ENCODE results near the gene SP6. TPM values are rescaled to one million over a fixed set of nuclear protein-coding genes. Genes with fewer than 3 reads are reported as not detected.
A peak's percentile ranks its signal among the peaks of the same experiment; 100 is the strongest.

The SP6 gene
- total RNA-seq, 1 experiment from 2014 or later: 0.05 TPM

DNA sequence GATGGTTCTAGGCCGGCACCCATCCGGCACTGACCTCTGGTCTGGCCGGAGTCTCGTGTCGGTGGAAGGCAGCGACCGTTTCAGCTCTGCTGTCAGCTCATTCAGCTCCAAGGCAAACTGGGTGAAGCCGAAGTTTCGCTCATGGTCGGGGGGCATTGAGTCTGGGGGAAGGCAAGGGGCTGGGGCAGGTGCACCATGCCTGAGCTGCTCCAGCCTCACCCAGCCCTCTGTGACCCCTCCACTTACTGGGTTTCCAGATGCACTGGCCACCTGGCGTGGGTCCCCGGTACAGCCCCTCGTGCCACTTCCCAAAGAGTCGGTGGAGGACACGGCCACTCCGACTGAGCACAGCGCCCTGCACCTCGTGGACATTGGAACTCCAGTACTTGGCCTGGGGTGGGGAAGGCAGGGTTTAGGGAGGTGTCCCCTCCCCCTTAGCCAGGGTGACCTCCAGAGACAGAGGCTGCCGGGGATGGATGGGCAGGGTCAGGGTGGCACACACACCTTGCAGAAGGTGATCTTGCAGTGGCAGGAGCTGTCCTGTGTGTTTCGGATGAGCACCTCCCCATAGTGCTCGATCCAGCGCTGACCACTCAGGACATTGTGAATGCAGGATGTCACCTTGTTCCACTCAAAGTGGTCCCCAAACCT lies 42.0 kb downstream of the SP6 start:
- no peak for DNase-seq (ENCODE audit: low read depth, low spot score)
- in situ Hi-C loops (cut with HindIII; ENCODE audit: low pct_unique_long_range_greater_than_20kb, low sequenced_read_pairs): no loop called here

DNA sequence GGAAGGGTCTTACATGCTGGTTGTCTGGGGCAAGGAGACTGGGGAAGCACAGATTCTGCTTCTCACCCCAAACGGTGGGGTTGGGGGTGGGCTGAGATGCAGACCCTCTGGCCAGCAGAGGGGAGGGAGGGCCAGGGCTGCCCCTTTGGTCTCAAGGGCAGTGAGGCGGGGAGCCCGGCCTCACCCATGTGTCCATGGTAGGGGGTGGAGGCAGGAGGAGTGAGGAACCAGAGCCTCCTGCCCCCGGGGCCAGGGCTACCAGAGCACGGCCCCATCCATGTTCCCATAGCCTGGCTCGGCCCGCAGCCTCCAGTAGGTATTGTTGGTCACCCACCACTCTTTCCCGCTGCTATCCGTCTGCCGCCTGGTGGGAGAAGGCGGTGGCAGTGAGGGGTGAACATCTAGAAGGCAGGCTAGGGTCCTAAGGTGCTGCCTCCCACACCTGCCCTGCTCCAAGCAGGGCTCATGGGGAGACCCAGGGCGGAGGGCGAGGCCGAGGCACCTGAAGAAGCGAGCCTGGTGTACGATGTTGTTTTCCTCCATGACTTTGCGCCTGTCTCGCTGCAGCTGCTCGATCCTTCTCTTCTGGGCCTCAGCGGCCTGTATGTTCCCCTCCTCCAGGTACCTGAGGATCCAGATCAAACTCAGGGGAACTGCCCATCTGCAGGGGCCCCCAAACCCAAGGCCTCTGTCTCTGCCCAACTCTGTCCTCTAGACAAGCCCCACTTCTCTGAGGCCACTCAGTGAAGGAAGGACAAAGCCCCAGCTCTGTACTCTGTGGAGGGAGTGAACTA lies 42.7 kb downstream of the SP6 start:
- in situ Hi-C loops (cut with HindIII; ENCODE audit: low pct_unique_long_range_greater_than_20kb, low sequenced_read_pairs): no loop called here
- DNase-seq (ENCODE audit: low read depth, low spot score): no peak

DNA sequence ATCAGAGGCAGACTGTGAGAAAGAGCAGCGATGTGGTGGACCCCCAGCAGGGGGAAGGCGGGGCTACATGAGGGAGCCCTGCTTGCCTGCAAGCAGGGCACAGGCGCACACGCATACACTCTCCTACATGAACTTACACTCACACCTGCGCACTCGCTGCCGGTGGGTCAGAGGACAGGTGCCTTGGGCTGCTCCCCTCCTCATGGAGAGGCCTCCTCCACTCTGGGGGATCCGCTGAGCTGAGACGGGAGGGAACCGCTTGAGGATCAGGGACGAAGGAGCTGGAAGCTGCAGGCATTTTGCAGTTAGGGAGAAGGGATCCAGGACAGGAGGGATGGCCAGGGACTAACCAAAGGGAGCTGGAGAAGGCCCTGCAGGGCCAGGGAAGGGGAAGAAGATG lies 43.5 kb downstream of the SP6 start:
- no peak for DNase-seq (ENCODE audit: low read depth, low spot score)
- in situ Hi-C loops (cut with HindIII; ENCODE audit: low pct_unique_long_range_greater_than_20kb, low sequenced_read_pairs): no loop called here

DNA sequence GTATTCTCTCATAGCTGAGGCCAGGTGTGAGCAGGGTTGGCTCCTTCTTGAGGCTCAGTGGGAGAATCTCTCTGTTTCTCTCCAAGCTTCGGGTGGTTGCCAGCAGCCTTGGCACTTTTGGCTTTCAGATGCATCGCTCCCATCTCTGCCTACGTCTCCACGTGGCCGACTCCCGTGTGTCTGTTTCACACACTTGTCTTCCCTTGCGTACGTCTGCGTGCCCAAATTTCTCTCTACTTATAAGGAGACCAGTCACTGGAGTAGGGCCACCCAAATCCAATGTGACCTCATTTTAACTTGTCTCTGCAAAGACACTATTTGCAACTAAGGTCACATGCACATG lies 44.1 kb downstream of the SP6 start:
- DNase-seq (ENCODE audit: low read depth, low spot score): no peak
- in situ Hi-C loops (cut with HindIII; ENCODE audit: low pct_unique_long_range_greater_than_20kb, low sequenced_read_pairs): no loop called here

DNA sequence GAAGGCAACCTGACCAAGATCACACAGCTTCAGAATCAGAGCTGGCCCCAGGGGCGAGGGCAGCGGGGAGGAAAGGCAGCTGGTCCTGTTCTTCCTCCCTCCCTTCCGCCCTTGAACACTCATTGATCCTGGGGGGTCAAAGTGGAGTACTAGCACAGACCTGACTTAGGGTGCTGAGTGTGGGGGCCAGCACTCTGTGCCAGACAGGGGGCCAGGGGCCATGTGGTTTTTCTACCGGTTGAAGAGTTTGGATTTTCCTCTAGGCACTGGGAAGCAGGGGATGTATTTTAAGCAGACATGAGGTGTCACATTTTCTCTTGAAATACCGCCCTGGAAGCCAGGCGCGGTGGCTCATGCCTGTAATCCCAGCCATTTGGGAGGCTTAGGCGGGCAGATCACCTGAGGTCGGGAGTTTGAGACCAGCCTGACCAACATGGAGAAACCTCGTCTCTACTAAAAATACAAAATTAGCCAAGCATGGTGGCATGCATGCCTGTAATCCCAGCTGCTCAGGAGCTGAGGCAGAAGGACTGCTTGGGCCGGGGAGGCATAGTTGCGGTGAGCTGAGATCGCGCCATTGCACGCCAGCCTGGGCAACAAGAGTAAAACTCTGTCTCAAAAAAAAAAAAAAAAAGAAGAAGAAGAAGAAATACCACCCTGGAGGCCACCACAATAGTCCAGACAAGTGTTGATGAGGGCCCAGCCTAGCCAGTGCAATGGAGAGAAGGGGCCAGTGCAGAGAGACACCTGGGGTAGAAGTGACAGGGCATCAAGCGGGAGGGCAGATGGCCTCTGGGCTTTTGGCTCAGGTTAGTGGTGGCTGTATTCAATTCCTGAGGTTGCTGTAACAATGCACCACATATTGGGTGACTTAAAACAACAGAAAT lies 44.7 kb downstream of the SP6 start:
- in situ Hi-C loops (cut with HindIII; ENCODE audit: low pct_unique_long_range_greater_than_20kb, low sequenced_read_pairs): no loop called here
- no peak for DNase-seq (ENCODE audit: low read depth, low spot score)

DNA sequence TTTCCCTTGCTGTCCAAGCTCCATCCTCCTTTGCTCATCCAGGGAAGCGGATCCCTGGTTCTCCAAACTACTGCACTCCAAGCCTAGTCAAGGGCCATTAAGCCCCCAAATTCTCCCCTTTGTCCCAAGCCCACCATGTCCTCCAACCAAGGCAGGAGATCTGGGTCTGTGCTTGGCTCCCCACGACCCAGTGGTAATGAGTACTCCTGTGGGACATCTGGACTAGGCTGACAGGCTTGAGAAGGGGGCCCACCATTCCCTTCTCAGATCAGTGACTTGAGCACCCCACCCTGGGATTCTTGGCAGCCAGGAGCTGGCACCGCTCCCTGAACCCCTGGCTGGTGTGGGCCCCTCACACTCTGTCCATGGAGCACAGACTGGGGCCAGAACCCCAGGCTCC lies 46.5 kb downstream of the SP6 start:
- no peak for DNase-seq (ENCODE audit: low read depth, low spot score)
- in situ Hi-C loops (cut with HindIII; ENCODE audit: low pct_unique_long_range_greater_than_20kb, low sequenced_read_pairs): no loop called here

DNA sequence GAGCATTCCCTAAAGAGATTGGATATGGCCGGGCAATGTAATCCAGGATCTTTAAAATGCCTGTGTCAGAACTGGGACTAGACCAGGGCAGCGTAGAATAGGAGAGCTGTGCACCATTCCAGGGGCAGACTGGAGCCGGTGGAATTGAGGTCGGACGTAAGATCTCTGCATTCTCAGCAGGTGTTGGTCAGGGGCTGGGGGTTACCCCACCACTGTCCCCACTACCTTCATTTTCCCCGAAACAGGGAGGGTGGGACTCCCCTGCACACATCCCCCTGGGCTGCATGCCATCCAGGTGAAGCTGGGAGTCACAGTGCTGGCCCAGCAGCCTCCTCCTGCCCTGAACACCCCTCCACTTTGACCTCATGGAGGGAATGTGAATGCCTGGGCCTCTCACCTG lies 47.2 kb downstream of the SP6 start:
- in situ Hi-C loops (cut with HindIII; ENCODE audit: low pct_unique_long_range_greater_than_20kb, low sequenced_read_pairs): no loop called here
- DNase-seq (ENCODE audit: low read depth, low spot score): no peak

DNA sequence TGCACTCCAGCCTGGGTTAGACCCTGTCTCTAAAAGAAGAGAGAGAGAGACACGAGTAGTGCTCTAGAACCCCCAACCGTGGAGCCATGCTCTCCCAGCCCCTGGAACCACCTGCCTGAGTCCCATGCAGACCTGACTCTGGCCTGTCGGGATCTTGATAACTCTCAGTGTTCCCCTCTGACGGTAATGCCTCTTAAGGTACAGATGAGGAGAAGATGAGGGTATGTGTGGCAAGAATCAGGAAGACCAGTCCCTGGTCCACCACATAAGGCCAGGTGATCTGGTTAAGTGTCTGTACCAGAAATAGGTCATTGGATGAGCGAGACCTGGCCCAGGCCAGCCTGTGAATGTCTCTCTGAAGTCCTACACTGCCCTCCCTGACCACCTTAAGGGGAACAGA lies 47.8 kb downstream of the SP6 start:
- no peak for DNase-seq (ENCODE audit: low read depth, low spot score)
- in situ Hi-C loops (cut with HindIII; ENCODE audit: low pct_unique_long_range_greater_than_20kb, low sequenced_read_pairs): no loop called here

DNA sequence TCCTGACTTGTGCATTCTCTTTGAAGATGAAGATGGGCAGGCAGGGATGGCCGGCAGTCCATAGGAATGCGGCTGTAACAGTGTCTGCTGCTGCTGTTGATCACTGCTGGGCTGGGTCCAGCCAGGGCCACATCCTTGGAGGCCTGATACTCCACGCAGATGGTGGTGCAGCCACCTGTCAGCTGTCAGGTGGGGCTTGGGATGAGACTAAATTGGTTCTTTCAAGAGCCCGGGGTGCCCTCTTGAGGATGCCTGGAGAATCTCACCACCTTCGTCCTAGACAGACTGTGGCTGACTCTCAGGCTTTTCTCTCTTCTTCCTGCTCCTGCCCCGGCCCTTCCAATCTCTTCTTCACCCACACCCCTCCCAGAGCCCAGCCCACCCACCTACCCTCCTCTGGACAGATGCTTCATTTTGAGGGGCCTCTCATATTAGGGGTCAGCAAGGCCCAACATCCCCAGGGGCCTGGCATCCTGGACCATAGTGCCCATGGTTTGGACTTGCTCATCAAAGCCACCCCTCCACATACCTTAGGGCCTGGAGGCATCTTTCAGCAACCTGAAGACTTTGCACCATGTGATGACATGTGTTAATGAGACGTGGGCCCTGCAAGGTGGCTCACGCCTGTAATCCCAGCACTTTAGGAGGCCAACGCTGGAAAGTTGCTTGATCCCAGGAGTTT lies 48.5 kb downstream of the SP6 start:
- in situ Hi-C loops (cut with HindIII; ENCODE audit: low pct_unique_long_range_greater_than_20kb, low sequenced_read_pairs): no loop called here
- DNase-seq (ENCODE audit: low read depth, low spot score): peak; percentile 72

DNA sequence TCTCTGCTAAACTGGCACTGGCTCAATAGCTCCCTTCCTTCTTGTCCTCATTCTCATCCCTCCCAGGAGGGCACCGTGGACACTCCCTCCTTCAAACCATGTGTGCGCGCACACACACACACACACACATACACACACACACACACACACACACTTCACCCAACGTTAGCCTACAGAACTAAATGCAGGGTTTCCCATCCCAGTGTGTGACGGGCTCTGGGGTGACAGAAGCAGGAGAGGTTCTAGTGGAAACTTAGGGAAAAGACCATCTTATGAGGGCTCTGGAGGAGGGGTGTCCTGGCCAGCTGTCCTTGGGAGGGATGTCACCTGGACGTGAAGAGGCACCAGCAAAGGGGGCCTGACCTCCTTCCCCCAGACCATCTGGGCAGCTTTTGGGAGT lies 49.1 kb downstream of the SP6 start:
- no peak for DNase-seq (ENCODE audit: low read depth, low spot score)
- in situ Hi-C loops (cut with HindIII; ENCODE audit: low pct_unique_long_range_greater_than_20kb, low sequenced_read_pairs): no loop called here

DNA sequence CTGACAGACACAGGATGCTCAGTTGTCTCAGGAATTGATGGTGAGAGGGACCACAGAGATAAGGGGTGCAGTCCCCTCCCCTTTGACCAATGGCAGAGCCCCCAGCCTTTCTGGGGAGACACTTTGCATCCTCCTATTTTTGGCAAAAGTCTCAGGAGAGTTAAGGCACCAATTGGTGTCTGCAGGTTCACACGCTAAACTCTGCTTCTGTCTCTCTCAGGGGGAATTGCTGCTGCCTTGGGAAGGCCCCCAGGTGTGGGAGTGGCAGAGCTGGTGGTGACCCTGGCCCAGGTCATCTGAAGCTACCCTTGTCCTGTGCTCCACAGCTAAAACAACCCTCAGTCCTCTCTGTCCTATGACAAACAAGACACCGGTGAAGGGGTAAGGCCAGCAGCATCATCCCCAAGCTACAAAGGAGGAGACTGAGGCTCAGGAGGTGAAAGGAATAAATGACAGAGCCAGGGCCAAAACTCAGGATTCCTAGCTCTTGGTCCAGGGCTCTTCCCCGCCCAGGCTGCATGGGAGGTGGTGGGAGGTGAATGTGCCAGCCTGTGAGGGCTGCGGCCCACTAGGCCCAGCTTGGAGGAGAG lies 49.7 kb downstream of the SP6 start:
- no peak for DNase-seq (ENCODE audit: low read depth, low spot score)
- in situ Hi-C loops (cut with HindIII; ENCODE audit: low pct_unique_long_range_greater_than_20kb, low sequenced_read_pairs): no loop called here

DNA sequence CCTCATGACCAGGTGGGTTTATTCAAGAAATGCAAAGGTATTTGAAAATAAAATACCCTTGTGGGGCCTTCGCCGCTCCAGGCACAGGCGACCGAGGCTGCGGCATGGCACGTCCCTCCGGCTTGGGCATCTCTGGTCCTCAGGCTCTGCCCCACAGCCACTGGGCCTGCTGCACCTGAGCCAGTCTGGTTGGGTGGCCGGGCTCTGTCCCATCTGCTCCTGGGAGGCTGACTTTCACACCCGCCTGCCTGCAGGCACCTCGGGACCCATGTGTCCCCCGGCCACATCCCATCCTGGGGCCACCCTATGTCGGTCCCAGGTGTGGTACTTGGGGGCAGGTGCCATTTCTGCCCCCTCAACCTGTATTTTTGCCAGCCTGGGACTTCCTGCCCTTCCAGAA lies 50.3 kb downstream of the SP6 start:
- DNase-seq (ENCODE audit: low read depth, low spot score): no peak
- in situ Hi-C loops (cut with HindIII; ENCODE audit: low pct_unique_long_range_greater_than_20kb, low sequenced_read_pairs): no loop called here

DNA sequence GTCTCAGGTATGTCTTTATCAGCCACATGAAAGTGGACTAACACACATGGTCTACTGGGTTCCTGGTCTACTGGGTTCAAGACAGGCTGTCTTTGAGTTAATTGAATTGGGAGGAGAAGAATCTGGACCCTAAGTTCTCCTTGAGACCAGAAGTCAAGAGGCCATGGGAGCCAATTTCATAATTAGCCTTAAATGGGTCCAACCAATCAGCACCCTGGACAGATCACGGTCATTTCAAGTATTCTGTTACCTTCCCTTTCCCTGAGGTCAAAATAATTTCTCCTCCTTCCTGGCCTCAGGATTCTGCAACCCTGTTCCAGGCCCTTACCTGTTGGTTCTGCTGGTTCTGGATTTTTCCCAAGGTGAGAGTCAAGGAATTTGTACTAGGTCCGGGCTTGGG lies 53.2 kb downstream of the SP6 start:
- in situ Hi-C loops (cut with HindIII; ENCODE audit: low pct_unique_long_range_greater_than_20kb, low sequenced_read_pairs): no loop called here
- DNase-seq (ENCODE audit: low read depth, low spot score): no peak

Other genes starting within 250 kb of the SP6 start
- 286 and 297 TPM in 2 replicates for gene KPNB1, start 201.2 kb downstream of the SP6 start, total RNA-seq (2014; rRNA removed; shearing (Covaris generic))
- 7.7 and 8.3 TPM in 2 replicates for gene TBKBP1, start 157.0 kb downstream of the SP6 start, total RNA-seq (2014; rRNA removed; shearing (Covaris generic))
- not detected in 2 replicates for gene TBX21, start 117.9 kb downstream of the SP6 start, total RNA-seq (2014; rRNA removed; shearing (Covaris generic))
- 0.71 and 1.0 TPM in 2 replicates for gene OSBPL7, start 29.4 kb downstream of the SP6 start, total RNA-seq (2014; rRNA removed; shearing (Covaris generic))
- gene MRPL10, start 19.6 kb downstream of the SP6 start, total RNA-seq (2014; rRNA removed; shearing (Covaris generic)): 72.6 and 82.0 TPM in 2 replicates
- gene LRRC46, start 19.5 kb downstream of the SP6 start, total RNA-seq (2014; rRNA removed; shearing (Covaris generic)): not detected in 2 replicates
- gene SCRN2, start 9.9 kb downstream of the SP6 start, total RNA-seq (2014; rRNA removed; shearing (Covaris generic)): 6.9 and 9.2 TPM in 2 replicates
- gene SP2, start 45.1 kb upstream of the SP6 start, total RNA-seq (2014; rRNA removed; shearing (Covaris generic)): 1.2 and 2.9 TPM in 2 replicates
- gene PNPO, start 90.4 kb upstream of the SP6 start, total RNA-seq (2014; rRNA removed; shearing (Covaris generic)): 27.0 and 37.4 TPM in 2 replicates
- gene PRR15L, start 106.7 kb upstream of the SP6 start, total RNA-seq (2014; rRNA removed; shearing (Covaris generic)): not detected in 2 replicates
- gene CDK5RAP3, start 120.0 kb upstream of the SP6 start, total RNA-seq (2014; rRNA removed; shearing (Covaris generic)): 39.3 and 46.2 TPM in 2 replicates
- gene COPZ2, start 186.6 kb upstream of the SP6 start, total RNA-seq (2014; rRNA removed; shearing (Covaris generic)): 9.3 and 10.2 TPM in 2 replicates
- gene NFE2L1, start 197.2 kb upstream of the SP6 start, total RNA-seq (2014; rRNA removed; shearing (Covaris generic)): 32.6 and 35.4 TPM in 2 replicates

Data from SK-MEL-5 (cell line).